HG03565 (cell line): ENCODE results near the gene EFCC1.

ENCODE experiments used
- ATAC-seq: cut with Tn5 transposase; IDR thresholded peaks from one replicate; pipeline ENCODE4 v1.9.1; 2021; ENCODE audit warnings: mild to moderate bottlenecking, moderate library complexity; ENCODE audit not compliant: unreplicated experiment

The EFCC1 gene

DNA sequence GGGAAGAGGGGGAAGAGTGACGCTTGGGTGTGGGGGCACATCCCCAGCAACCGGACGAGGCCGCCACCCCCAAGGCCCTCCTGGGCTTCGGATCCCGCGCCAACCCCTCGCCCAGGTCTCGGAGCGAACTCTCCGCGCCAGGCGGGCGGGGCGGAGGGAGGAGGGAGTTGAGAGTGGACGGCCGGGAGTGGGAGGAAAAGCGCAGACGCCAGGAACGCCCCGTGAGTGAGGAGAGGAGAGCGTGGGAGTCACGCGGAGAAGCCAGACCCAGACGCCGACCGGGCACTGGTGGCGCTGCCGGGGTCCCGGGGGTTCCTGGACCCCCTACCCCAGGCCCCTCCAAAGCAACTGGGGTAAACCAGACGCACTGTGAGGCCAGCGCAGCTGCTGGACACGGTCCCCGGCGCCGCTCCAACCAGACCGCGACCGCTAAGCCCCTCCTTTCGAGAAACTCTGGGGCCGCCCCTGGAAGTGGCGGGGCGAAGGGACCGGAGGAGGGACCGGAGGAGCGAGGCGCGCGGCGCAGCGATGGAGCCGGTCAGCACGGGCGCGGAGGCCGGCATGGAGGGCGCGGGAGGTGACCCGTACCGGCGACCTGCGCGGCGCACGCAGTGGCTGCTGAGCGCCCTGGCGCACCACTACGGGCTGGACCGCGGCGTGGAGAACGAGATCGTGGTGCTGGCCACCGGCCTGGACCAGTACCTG, at the start of gene EFCC1:
Gene EFCC1 (plus strand): TSS at position 204 of the 705 bp plus-strand sequence. CDS start 325 bp downstream, at position 529.
- ATAC-seq = no peak

DNA sequence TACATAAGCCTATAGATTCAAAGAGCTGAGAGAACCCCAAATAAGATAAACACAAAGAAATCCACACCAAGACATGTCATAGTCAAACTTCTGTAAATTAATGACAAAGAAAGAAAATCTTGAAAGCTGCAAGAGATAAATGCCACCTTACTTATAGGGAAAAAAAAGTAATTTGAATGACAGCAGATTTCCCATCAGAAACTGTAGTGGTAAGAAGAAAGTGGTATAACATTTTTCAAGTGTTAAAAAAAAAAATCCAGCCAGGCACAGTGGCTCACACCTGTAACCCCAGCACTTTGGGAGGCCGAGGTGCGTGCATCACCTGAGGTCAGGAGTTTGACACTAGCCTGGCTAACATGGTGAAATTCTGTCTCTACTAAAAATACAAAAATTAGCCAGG, 44.7 kb upstream of the EFCC1 start:
- ATAC-seq = no peak

- no peak for ATAC-seq
These were observed 35.8 kb upstream of the EFCC1 start for GRCh38 chr3:128965280-128965679.

DNA sequence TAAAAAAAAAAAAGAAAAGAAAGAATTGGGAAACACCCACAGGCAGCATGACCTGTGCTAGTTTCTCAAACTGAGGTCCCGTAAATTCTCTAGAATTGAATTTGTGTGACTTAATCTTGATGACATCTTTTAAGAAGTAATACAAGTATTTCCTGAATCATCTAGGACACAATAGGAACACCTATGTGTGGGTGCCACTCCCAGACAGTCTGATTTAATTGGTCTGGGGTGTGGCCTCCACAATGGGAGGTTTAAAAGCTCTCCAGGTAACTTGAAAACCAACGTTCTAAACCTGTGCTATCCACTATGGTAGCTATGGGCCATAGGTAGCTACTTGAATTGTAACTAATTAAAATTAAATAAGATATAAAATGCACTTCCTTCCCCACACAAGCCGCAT, 35.3 kb upstream of the EFCC1 start:
- no peak for ATAC-seq

GRCh38 chr3:128967748-128968355, 33.3 kb upstream of the EFCC1 start:
- no peak for ATAC-seq

DNA sequence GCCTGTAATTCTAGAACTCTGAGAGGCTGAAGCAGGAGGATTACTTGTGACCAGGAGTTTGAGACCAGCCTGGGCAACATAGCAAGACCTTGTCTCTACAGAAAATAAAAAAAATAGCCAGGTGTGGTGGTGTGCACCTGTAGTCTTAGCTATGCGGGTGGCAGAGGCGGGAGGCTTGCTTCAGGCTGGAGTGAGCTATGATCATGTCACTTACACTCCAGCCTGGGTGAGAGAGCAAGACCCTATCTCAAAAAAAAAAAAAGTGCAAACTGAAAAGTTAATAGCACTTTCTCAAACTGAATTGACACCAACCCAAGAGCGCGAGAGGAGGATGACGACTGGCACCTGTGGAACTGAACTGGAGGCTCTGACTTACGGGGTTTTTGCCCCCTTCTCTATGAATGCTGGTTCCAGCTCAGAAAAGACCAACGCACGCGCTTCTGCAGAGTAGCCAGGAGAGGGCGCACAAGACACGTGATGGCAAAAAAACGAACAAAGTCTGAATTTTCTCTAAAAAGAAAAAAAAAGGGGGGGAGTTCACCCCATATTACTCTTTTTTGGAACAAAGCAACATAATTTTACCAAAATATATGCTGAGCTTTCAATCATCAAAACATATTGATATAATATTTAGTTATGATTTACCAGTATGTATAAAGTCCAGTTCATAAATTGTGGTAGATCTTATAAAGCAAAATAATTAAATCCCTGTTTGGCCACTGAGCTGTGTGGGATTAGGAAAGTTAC, 30.9 kb upstream of the EFCC1 start:
- no peak for ATAC-seq

- ATAC-seq = no peak
These were observed 30.4 kb upstream of the EFCC1 start for GRCh38 chr3:128970740-128971047.

GRCh38 chr3:128971421-128972100, 29.5 kb upstream of the EFCC1 start:
- no peak for ATAC-seq

GRCh38 chr3:128973988-128974564, 27.0 kb upstream of the EFCC1 start:
- ATAC-seq = no peak

DNA sequence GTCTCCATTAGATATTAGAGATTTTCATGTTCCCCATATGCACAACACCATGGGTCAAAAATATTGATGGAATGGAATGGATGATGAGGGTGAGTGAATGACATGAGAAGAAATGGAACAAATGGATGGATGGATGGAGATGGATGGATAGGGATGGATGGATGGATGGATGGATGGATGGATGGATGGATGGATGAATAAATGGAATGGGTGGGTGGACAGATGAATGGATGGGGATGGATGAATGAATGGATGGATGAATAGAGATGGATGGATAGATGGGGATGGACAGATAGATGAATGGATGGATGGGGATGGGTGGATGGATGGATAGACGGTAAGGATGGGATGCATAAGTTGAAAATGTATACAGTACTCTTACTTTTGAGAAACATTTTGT, 25.8 kb upstream of the EFCC1 start:
- no peak for ATAC-seq

GRCh38 chr3:128983293-128984069, 17.6 kb upstream of the EFCC1 start:
- no peak for ATAC-seq

DNA sequence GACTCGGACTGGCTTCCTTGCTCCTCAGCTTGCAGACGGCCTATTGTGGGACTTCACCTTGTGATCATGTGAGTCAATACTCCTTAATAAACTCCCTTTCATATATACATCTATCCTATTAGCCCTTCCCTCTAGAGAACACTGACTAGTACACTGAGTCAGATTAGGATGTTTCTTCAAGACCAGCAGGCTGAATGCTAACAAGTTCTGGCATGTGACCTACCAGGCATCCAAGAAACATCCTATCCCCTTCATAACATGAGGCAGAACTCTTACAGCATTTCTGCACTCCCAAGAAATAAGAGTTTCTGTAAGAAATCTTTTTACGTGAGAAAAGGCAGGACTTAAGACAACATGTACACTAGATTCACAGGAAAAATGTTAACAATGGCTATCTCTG, 16.5 kb upstream of the EFCC1 start:
- ATAC-seq = no peak

DNA sequence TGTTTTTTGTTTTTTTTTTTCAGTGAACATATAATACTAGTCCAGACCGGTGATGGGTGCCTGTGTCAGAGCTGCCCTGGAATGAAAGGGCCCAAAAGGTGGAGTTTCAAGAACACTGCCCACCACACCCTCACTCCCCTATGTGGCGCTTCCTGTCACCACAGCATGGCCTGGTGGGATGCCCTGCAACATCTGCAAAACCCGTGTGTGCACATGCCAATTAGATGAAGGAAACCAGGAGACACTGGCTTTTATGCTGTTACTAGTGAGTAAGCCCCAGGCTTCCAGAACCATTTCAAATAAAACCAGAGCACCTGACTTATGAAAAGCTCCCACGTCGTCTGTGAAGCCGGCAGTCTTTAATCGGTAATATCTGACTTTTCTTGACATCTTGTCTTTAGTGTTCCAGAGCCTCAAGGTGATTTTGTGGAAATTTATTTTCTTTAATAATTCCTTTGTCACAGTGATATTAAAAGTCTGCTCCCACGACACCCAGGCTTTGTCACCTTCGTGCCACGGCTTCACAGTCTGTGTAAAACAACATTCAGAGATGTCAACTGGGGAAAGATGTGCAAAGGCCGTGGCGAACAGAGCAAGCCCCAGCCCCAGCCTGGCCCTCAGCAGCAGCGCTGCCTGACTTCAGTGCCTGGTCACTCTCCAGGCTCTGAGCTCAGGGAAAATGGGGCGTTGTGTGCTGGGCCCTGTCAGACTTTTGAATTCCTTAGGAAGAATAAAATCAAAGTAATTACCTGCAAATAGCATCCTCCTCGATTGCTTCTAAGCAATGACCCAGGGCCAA, 13.6 kb upstream of the EFCC1 start:
- ATAC-seq = no peak

GRCh38 chr3:128988286-128988685, 12.8 kb upstream of the EFCC1 start:
- no peak for ATAC-seq

- no peak for ATAC-seq
These were observed 9.7 kb upstream of the EFCC1 start for GRCh38 chr3:128991355-128991895.

- no peak for ATAC-seq
These were observed 8.1 kb upstream of the EFCC1 start for GRCh38 chr3:128992926-128993460.

DNA sequence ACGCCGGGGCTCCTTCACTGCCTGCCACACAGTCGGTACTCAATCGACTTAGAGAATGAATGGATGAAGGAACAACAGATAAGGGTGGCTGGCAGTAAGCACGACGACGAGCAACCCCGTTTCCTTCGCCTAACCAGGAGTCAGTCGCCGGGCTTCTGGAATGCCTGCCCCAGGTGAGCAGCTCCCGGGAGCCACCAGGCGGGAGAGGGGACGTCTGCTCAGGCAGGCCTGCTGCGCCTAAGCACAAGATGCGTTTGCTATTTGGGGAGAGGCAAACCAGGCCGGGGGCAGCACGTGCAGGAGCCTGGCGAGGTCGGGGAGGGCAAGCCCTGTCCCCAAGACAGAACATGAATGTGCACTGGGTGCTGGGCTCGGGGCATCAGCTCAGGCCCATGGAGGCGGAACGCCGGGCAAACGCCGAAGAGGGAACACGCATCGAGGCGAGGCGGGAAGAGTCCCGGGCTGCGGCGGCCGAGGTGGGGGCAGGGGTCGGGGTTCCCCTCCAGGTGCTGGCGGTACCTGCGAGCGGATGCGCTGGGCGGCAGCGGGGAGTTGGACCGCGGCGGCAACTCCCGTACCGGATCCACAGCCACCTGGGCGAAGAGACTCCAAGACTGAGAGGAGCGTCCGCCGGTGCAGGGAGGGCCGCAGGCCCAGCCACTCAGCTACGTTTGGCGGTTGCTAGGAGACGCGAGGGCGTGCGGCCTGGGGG, 7.5 kb upstream of the EFCC1 start, which contains the start of gene CFAP92:
Gene CFAP92 (minus strand): TSS at position 616 of the 712 bp plus-strand sequence. CDS start 772 bp downstream, outside the sequence.
- ATAC-seq = peak; percentile 81

DNA sequence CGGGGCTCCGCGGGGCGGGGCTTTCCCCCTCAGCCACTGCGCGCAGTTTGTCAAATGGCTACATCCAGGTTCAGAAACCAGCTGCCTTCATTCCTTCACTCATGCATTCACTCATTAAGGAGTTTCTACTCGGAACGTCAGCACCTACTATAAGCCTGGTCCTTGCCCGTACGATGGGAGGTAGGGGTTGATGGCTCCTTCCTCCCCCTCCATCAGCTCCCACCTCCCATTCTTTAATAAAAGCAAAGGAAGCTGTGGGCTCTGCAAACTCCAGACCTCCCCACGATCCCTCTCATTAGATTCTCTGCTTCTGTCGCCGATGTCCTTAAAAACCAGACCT, 7.0 kb upstream of the EFCC1 start:
- ATAC-seq = no peak
